A673 (cell line): ENCODE data around the gene THBD.

Source experiments
- EZH2 ChIP-seq: fragments of 200-600 bp; sonication (generic); IDR thresholded peaks from 2 replicates; pipeline ENCODE4 v1.6.1; 2017; ENCODE audit warnings: borderline replicate concordance, low read depth, mild to moderate bottlenecking, mixed read lengths, antibody characterized with exemption, low read length; ENCODE audit not compliant: poor library complexity, severe bottlenecking
- TF ChIP-seq, protein P1 (sequence below): fragments of 300-800, 200-600 bp; sonication (generic); conservative IDR thresholded peaks from 2 replicates; pipeline ENCODE4 v1.5.1; 2017; ENCODE audit warnings: low read depth, mild to moderate bottlenecking, antibody characterized with exemption, low read length, moderate library complexity, mixed read lengths

DNA sequence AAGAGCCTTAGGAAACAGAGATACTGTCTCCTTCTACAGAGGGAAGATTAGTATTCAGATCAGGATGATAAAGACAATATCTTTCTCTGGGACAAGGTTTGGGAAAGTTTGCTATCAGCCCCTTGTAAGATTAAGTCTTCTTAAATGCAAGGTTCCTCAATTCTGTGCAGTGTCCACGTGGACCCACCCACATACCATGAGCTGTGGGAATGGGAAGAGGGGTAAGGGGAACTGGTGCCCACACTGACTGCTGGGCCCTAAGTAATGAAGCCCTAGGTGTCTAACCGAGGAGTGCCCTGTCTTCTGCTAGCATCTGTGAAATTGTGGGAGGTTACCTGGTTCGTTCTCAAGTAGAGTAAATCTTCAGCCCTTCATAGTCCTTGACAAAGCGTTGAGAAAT, 20.1 kb downstream of the THBD start:
- TF ChIP-seq, protein P1, sequence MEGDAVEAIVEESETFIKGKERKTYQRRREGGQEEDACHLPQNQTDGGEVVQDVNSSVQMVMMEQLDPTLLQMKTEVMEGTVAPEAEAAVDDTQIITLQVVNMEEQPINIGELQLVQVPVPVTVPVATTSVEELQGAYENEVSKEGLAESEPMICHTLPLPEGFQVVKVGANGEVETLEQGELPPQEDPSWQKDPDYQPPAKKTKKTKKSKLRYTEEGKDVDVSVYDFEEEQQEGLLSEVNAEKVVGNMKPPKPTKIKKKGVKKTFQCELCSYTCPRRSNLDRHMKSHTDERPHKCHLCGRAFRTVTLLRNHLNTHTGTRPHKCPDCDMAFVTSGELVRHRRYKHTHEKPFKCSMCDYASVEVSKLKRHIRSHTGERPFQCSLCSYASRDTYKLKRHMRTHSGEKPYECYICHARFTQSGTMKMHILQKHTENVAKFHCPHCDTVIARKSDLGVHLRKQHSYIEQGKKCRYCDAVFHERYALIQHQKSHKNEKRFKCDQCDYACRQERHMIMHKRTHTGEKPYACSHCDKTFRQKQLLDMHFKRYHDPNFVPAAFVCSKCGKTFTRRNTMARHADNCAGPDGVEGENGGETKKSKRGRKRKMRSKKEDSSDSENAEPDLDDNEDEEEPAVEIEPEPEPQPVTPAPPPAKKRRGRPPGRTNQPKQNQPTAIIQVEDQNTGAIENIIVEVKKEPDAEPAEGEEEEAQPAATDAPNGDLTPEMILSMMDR = no peak
- TF ChIP-seq EZH2 = no peak
